A673 (cell line): ENCODE measurements around the gene USP31. TPM values are rescaled to one million over a fixed set of nuclear protein-coding genes. Genes with fewer than 3 reads are reported as not detected.

Source experiments
- BruUV-seq: library from RNA; stranded (reverse); fragments of 400-500 nt; replicated peaks from 2 replicates; lab custom pipeline; 2021; lab: Mats Ljungman, UMichigan
- CTCF ChIA-PET: fragments of 300-600 bp; sonication (Branson Sonifier 250); formaldehyde crosslinking; loops from one replicate; lab custom pipeline; 2022; ENCODE audit warnings: antibody characterized with exemption; lab: Charles Lee
- POLR2A ChIA-PET: fragments of 300-600 bp; sonication (Branson Sonifier 250); formaldehyde crosslinking; loops from one replicate; lab custom pipeline; 2022; ENCODE audit warnings: antibody characterized with exemption; ENCODE audit not compliant: low non-redundant PET; lab: Charles Lee
- DNase-seq: peaks from one replicate; pipeline ENCODE4 v3.0.0-alpha.2; 2015; ENCODE audit warnings: low spot score
- H3K27ac ChIP-seq: fragments of 200-600 bp; sonication (generic); 2 replicates; pipeline ENCODE4 v1.5.1; 2016; ENCODE audit warnings: mixed run types, low read depth, mild to moderate bottlenecking, mixed read lengths, antibody characterized with exemption, low read length; ENCODE audit not compliant: poor library complexity, severe bottlenecking
- H3K27me3 ChIP-seq: fragments of 200-600 bp; sonication (generic); replicated peaks from 2 replicates; pipeline ENCODE4 v1.6.1; 2017; ENCODE audit warnings: mixed run types, low read depth, mild to moderate bottlenecking, mixed read lengths, antibody characterized with exemption, low read length; ENCODE audit not compliant: insufficient read depth, poor library complexity
- H3K36me3 ChIP-seq: fragments of 200-600 bp; sonication (generic); 2 replicates; pipeline ENCODE4 v1.6.1; 2016; ENCODE audit warnings: mixed run types, mild to moderate bottlenecking, mixed read lengths, antibody characterized with exemption, low read length; ENCODE audit not compliant: insufficient read depth, poor library complexity, severe bottlenecking
- H3K4me1 ChIP-seq: fragments of 200-600 bp; sonication (generic); 2 replicates; pipeline ENCODE4 v1.6.1; 2017; ENCODE audit warnings: mixed run types, mild to moderate bottlenecking, mixed read lengths, antibody characterized with exemption, low read length; ENCODE audit not compliant: insufficient read depth, poor library complexity, severe bottlenecking
- H3K4me3 ChIP-seq: fragments of 200-600 bp; sonication (generic); 2 replicates; pipeline ENCODE4 v1.5.1; 2016; ENCODE audit warnings: low read depth, mixed run types, mild to moderate bottlenecking, mixed read lengths, low read length; ENCODE audit not compliant: poor library complexity, severe bottlenecking
- H3K9me3 ChIP-seq: fragments of 200-600 bp; sonication (generic); 2 replicates; pipeline ENCODE4 v1.6.1; 2016; ENCODE audit warnings: mixed run types, low read depth, mild to moderate bottlenecking, mixed read lengths, antibody characterized with exemption, low read length; ENCODE audit not compliant: poor library complexity, severe bottlenecking
- CTCF ChIP-seq: fragments of 300-800, 200-600 bp; sonication (generic); conservative IDR thresholded peaks from 2 replicates; pipeline ENCODE4 v1.5.1; 2017; ENCODE audit warnings: low read depth, mild to moderate bottlenecking, antibody characterized with exemption, low read length, moderate library complexity, mixed read lengths
- EZH2 ChIP-seq: fragments of 200-600 bp; sonication (generic); IDR thresholded peaks from 2 replicates; pipeline ENCODE4 v1.6.1; 2017; ENCODE audit warnings: borderline replicate concordance, low read depth, mild to moderate bottlenecking, mixed read lengths, antibody characterized with exemption, low read length; ENCODE audit not compliant: poor library complexity, severe bottlenecking
- intact Hi-C: fragments of 100-400 bp; cut with micrococcal nuclease; formaldehyde crosslinking; loops from one replicate; pipeline ENCODE4 v1.10.0; 2022; ENCODE audit not compliant: unreplicated experiment
- total RNA-seq: library from RNA; stranded (reverse); gene quantifications from 2 replicates; pipeline ENCODE4 v1.2.3, GENCODE V29; 2021

Gene USP31
- total RNA-seq, 1 experiment from 2014 or later: 34.4 TPM

- Histone ChIP-seq H3K27ac (peak overlapping the region; percentile 67), H3K9me3 (no peaks in the 10 kb centered on the region), H3K4me1 (peaks cover 44% of the 10 kb centered on the region), H3K27me3 (no peaks in the 10 kb centered on the region), H3K36me3 (no peaks in the 10 kb centered on the region), H3K4me3 (peak overlapping the region; percentile 75)
- no TSS peak for BruUV-seq
- TF ChIP-seq EZH2: no peak
- TF ChIP-seq CTCF: no peak
- CTCF ChIA-PET: no interaction called here
- intact Hi-C loops: no loop called here
- peak; percentile 54 for DNase-seq
- POLR2A ChIA-PET: no interaction called here
Measured at GRCh38 chr16:23148513-23149266, 562 bp downstream of the USP31 start.

- H3K36me3 ChIP-seq: no peaks in the 10 kb centered on the region
- no peaks in the 10 kb centered on the region for H3K9me3 ChIP-seq
- no peaks in the 10 kb centered on the region for H3K27me3 ChIP-seq
- DNase-seq: peak; percentile 39
- peak overlapping the region; percentile 75 for H3K4me3 ChIP-seq
- BruUV-seq: no TSS peak
- intact Hi-C loops: no loop called here
- CTCF ChIA-PET: no interaction called here
- POLR2A ChIA-PET: no interaction called here
- H3K4me1 ChIP-seq: peaks cover 49% of the 10 kb centered on the region
- H3K27ac ChIP-seq: peak overlapping the region; percentile 67
- TF ChIP-seq CTCF (no peak), EZH2 (no peak)
Measured at GRCh38 chr16:23148166-23148512, 1.1 kb downstream of the USP31 start.

GRCh38 chr16:23147666-23148065 lies 1.6 kb downstream of the USP31 start:
- Histone ChIP-seq H3K4me1 (peaks cover 52% of the 10 kb centered on the region), H3K27me3 (no peaks in the 10 kb centered on the region), H3K4me3 (peak overlapping the region; percentile 75), H3K36me3 (no peaks in the 10 kb centered on the region), H3K27ac (peak overlapping the region; percentile 18), H3K9me3 (no peaks in the 10 kb centered on the region)
- no peak for DNase-seq
- TSS peak; percentile 41 for BruUV-seq
- ChIA-PET POLR2A (no interaction called here), CTCF (no interaction called here)
- intact Hi-C loops: no loop called here
- TF ChIP-seq CTCF (no peak), EZH2 (no peak)
